Right ventricle myocardium superior (tissue), 1 donor: Measurements from ENCODE around the gene CADM1. TPM values are rescaled to one million over a fixed set of nuclear protein-coding genes. Genes with fewer than 3 reads are reported as not detected.
A peak's percentile ranks its signal among the peaks of the same experiment; 100 is the strongest.

Experiments
- ATAC-seq: fragments of 200-7000 bp; cut with Tn5 transposase; one replicate; pipeline ENCODE4 v1.9.1; 2020; ENCODE audit warnings: mild to moderate bottlenecking; ENCODE audit not compliant: poor library complexity
- DNase-seq: peaks from one replicate; pipeline ENCODE4 v3.0.0-alpha.2; 2020
- intact Hi-C: fragments of 100-400 bp; cut with DNase I; formaldehyde crosslinking; loops from one replicate; pipeline ENCODE4 v1.11.2; 2022
- total RNA-seq: library from RNA; stranded (reverse); fragmentation: NEBNext Ultra II Directional; extraction: Animal tissue kit (Norgen Biotek cat#: 25700); gene quantifications from one replicate; pipeline ENCODE4 v1.2.1, GENCODE V29; 2021
- donor health status: DM: no; HTN: yes; CAD: no; lungs with severe emphysema.

The CADM1 gene
- total RNA-seq, 1 donor from 2014 or later: 32.0 TPM

DNA sequence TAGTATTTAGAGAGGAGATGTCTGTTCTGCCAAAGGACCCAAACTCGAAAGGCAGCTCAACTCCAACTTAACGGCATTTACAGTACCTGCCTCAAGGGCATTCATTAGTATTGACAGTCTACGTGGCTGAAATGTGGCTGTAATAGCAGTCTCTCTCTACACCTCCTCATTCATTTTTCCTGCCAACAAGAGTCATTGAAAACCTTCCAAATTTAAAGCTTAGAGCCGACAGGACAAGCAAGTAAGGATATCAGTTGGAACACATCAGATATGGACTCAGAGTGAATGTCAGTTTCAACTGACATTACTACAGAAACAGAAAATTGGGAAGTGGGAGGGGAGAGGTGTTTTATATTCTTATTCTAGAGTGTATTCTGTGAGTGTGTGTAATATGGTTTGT, 253.1 kb downstream of the CADM1 start:
- intact Hi-C loops: no loop called here
- no peak for ATAC-seq
- DNase-seq: no peak

DNA sequence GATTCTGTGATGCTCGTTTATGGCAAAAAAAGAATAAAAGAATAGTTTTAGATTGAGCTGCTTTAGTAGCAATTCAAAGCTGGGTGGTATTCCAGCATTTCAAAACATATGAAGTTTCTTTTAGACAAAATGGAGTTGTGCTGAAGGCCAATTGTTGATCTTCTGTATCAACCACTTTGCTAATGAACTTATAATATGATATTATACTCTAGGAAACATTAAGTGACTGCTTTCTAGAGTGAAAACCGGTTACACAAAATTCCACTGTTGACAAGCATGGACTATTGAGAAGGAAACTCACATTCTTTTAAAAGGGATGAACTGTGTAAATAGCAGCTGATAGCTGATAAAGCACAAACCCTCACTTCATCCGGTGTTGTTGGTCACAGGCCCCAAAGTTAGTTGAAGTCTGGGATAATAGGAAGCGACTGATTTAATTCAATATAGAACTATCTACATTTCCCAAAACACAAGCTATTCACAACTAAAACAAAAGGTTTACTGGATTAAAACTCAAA, 255.1 kb downstream of the CADM1 start:
- intact Hi-C loops: no loop called here
- ATAC-seq: no peak

DNA sequence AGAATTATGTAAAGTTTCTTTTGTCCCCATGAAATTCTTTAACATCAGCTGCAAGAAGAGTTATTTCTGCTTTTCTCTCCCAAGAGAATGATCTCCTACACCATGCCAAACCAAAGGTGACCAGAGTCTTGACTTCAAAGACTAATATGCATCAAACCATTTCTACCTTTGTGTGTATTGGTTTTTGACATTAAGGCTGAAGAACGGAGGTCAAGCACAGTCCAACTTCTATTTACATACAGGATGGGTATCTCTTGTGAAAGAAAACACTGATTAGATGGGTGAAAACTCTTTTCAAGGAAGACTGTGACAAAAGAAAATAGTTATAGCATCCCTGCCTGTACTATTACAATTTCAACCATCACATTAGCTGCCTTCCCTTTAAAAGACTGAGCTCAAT, 256.3 kb downstream of the CADM1 start:
- DNase-seq (no peak), ATAC-seq (no peak)
- intact Hi-C loops: no loop called here

More for the DNA sequence above, 255.1 kb downstream of the CADM1 start:
- DNase-seq: no peak

DNA sequence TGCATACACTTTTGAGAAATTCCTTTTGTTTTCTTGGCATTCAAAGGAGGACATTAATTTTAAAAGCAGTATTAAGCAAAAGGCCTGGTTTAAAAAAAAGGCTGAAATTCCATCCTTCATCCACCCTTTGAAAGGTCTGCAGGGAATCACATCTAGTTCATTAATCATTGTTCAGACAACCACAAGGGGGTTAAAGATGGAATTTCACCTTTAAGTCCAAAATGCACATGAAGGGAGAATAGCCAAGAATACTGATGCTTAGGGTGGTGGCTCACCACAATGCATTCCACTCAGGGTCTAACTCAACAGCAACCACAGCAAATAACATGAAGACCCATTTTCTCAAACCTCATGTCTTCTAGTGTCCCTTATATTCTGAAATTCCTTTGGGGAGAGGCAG, 256.9 kb downstream of the CADM1 start:
- DNase-seq (no peak), ATAC-seq (no peak)
- intact Hi-C loops: no loop called here

DNA sequence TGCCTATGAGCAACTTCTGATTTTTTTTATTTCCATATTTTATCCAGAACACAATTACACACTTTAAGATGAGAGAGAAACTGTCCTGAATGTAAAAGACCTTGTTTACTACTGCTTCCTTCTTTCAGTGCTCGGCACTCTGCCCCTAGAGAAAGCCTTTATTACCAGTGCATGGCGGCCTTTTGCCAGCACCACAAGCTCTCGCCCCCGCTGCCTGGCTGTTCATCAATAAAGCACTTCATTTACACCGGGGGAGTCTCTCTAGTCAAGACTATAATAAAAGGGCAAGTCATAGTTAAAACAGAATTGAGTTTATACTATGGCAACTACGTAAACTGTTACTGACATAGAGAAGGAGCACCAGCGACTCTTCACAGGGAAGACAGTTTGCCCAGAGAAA, 259.5 kb downstream of the CADM1 start:
- ATAC-seq: no peak
- intact Hi-C loops: no loop called here
- DNase-seq: no peak

DNA sequence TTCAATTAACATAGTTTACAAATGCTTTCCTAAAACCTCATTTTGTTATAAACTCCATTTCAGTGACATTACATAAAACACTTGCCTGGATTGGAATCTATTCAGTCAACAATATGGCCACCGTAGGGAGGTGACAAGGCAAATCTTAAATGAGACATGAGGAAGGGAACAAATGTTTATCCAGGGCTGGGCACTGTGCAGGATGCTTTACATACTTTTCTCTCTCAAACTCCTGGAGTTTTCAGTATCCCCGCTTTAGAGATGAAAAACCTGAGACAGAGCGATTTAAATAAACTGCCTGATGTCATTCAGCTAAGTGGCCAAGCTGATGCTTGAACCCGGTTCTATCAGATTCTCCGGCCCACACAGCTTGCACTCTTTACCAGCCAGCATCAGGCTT, 259.9 kb downstream of the CADM1 start:
- ATAC-seq: no peak
- DNase-seq: no peak
- intact Hi-C loops: no loop called here

DNA sequence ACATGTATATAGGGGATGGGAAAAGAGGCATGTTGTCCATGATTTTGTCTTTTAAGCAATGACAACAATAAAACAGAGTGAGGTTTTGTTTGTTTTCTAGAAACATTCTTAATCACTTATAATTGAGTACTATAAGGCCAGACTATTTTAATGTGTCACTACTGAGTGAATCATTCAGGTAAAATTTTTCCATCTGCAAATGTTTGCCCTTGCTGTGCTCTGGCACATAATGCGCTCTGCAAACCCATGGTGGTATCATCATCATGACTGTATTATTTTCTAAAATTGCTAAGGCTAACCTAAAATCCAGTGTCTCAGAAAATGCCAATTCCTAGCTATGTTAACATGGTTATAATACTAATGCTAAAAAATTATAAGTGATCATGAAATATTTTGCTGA, 261.2 kb downstream of the CADM1 start:
- no peak for DNase-seq
- no peak for ATAC-seq
- intact Hi-C loops: no loop called here

DNA sequence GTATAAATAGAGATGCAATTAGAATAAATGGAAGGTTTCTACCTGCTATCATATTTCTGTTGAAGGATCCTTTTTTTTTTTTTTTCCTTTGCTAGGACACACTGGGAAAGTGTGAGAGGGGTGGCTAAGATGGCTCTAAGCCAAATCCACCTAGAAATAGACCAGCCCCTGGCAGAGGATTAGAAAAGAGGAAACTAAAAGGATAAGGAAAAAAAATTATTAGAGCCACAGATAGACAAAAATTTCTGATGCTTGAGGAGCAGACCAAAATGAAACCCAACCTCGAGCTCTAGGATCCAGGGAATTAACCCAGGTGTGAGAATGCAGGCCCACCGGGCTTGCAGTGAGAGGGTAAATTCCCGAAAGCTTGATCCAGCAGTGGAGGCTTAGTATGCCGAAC, 262.3 kb downstream of the CADM1 start:
- no peak for DNase-seq
- intact Hi-C loops: no loop called here
- no peak for ATAC-seq

DNA sequence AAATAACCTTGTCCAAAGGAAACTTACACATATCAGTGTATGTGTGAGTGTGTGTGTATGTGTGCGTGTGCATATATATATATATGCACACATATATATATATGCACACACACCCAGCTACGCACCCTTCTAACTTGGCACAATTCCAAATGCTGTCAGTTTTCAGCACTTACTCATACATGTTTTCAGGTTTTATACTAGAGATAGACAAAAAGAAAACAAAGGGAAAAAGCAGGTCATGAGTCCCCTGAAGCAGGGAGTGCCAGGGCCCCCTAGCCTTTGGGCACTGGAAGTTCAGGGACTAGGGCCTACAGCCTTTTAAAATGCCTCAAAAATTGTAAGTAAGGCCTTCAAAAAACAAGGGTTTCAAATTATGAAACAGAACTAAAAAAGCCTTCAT, 265.4 kb downstream of the CADM1 start:
- ATAC-seq: no peak

DNA sequence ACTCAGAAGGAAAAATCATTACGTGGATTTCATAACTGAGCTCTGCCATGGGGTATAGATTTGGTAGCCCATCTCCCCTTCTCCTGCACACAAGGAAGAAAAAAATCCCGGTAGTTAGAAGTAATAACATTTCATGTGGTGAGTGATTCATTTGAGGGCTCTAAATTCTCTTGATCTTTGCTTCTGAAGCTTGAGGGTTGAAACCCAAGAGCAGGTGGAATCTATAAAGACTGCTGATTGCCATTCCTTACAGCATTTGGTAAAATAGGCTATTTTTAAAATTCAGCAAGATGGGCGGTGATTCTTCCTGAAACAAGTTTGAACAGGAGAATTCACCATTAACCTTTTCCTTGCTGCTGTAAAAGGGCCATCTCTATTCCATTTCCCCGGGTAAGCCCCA, 266.1 kb downstream of the CADM1 start:
- intact Hi-C loops: no loop called here
- DNase-seq: no peak
- no peak for ATAC-seq

More for the DNA sequence above, 265.4 kb downstream of the CADM1 start:
- intact Hi-C loops: no loop called here
- no peak for DNase-seq

DNA sequence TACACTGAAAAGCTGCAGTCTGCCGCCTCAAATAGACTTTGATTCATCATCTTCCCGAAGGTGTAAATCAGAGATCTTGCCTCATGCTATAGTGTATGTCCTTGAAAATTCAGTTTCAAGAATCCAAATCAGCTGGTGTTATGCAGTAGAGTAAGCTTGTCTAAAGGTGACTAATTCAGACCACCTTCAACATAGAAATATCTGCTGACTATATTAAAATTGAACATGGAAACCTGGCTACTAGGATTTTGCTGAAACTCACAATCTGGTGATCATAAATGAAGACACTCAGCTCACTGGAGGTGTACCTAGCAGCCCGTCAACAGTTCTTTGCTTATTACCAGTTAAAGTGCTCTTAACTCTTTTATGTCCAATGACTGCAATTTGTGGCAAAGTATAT, 266.6 kb downstream of the CADM1 start:
- DNase-seq (no peak), ATAC-seq (no peak)
- intact Hi-C loops: no loop called here

DNA sequence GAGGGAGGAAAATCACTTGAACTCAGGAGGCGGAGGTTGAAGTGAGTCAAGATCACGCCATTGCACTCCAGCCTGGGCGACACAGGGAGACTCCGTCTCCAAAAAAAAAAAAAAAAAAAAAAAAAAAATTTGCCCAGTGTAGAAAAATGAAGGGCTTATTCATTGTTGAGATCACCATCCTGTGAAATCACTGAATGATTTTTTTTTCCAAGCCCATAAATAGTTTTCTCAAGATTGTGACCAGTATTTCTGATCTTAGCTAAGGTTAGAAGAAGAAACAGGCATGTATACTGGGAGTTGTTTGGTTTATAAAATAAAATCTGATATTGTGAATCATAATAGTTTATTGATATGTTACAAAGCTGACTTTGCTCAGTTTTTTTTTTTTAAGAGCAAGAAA, 269.4 kb downstream of the CADM1 start:
- DNase-seq: no peak
- intact Hi-C loops: no loop called here
- ATAC-seq: no peak

DNA sequence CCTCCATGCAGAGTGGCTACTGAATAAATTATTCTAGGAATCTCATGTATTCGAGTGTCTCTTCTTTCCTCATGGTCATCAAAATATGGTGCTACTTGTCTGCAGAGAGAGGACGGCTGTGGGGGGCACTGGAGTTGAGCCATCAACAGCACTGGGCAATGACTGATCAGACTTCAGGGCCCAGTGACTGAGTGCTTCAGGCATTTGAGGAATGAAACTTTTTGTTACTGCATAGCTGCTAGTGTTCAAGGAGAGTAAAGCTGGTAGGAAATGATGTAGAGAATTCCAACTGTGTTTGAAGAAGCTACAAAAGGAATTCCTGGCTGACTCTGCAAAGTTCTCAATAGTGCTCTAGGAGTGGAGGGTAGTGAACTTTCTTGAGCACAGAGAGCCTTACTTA, 277.7 kb downstream of the CADM1 start:
- ATAC-seq (no peak), DNase-seq (no peak)
- intact Hi-C loops: no loop called here

DNA sequence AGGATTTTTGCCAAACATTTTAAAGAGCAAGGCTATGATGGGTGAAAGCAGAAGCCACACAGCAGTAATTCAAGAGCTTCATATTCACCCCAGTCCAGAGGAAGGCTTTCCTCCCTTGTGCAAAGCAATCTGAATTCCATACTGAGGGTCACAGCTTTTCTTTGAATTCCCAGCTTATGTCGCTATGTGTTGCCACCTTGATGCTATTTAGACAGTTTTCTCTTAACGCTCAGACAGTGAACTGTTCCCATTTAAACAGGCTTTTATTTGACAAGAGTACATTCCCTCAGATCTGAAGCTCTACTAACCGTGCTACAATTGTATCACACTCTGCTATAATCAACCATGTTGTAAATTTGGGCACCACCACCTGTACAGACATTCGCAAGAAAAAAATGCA, 279.7 kb downstream of the CADM1 start:
- no peak for ATAC-seq
- intact Hi-C loops: no loop called here
- DNase-seq: no peak

DNA sequence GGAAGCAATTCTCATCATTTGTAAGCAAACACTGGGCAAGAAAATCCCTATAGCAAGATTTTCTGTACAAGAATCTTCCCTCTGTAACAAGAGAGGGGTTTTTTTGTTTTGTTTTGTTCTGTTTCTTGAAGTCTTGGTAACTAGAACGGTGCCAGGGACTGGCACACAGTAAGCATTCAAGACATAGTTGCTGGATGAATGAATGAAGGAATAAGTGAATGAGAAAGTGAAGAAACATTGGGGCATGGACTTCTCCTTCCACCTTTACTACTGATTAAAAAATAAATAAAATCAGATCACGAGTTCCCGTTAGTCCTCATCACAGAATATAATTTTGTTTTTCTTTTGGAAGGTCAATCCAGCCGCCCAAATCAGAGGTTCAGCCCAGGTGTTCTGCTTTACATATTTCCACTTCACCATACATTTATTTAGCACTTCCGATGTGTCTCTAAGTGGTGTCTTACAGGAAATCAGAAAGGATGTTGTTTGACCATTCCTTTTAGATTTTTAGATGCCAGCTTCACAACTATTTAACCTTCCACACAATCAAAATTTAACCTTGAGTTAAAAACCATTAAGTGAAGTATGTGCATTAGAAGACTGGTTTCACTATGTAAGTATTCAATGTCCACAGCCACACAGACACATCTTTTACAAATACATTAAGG, 281.2 kb downstream of the CADM1 start:
- no peak for ATAC-seq
- intact Hi-C loops: no loop called here
- DNase-seq: no peak

DNA sequence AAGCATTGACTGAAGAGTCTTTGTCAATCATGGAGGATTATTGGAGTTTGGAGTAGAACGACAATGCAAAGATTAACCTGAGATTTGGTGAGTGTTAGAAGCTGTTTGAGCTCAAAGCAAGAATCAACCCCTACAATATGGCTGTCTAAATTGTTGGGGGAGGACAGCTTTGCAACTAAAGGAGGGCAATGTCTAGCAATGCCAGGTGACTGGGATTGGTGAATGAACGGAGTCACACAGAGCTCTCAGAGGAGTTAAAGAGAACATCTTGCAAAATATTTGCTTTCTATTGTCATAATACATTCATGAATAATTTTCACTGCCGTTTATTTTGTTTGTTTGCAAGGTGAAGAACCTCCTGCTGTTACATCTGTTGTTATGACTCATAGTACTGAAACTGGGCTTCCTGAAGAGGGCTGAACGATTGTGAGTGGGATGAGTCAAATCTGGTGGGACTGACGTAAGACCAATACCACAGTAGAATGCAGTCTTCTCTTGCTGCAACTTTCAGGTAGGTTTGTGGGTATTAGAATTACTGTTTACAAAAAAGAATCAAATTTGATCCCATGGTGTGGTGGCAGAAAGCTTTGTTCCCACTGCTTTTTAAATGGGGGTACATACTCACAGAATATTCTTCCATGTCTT, 281.9 kb downstream of the CADM1 start:
- ATAC-seq (no peak), DNase-seq (no peak)
- intact Hi-C loops: no loop called here

DNA sequence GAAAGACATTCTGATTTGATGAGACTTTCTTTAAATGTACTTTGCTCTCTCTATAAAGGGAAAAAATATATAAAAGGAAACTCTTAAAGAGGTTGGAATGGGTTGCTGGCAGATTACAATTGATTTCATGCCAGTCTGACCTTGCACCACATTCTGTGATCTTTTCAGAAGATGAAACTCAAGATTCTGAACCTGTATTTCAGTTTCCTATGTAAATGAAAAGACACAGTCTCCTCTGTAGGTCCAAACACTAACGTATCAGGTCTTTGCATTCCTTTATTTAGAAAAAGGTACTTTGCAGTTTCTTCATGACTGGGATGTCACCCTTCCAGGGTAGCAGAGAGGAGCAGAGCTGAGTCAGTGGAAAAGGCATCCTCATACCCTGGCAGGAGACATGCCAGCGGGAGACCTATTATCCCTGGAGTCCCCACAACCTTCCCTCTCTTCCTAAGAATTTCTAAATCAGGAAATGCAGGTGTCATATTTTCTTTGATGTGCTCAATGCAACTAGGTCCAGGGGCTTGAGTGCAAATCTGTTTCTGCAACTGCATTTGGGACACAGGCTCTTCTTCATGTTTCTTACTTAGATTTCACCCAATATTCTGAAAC, 282.6 kb downstream of the CADM1 start:
- intact Hi-C loops: no loop called here
- ATAC-seq (no peak), DNase-seq (no peak)

DNA sequence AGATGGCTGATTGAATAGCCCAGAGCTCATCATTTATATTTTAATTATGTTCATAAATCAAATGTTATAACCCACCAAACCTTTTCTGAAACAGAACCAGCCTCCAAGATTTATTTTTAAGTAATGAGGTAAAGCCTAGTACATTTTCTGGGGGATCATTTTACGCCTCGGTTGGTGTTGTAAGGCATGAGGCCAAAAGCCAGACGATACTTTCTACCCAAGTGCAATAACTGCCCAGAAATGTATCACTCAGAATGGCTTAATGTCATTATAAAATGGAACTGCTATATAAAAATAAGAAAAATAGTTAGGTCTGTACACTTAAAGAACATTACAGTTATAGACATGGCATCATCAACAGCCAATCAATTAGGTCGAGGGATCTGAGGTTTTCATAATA, 283.3 kb downstream of the CADM1 start:
- no peak for DNase-seq
- ATAC-seq: no peak
- intact Hi-C loops: no loop called here

DNA sequence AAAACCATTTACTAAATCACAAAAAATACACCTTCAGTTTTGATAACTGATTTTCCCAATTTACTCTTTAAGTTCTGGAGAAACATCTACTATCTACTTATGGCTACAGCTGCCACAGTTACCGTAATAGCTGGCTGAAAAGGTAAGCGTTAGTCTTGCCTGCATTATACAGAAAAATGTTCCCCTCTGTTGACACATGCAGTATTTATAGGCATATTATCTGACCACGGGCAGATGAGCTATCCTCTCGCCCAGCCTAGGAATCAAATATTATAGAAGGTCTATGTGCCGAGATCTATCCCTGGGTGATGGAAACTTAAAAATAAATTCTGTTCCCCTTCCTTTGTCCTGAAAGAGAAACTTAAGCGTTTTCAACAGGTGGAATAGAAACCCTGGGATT, 283.8 kb downstream of the CADM1 start:
- DNase-seq (no peak), ATAC-seq (peak; percentile 26)
- intact Hi-C loops: no loop called here

DNA sequence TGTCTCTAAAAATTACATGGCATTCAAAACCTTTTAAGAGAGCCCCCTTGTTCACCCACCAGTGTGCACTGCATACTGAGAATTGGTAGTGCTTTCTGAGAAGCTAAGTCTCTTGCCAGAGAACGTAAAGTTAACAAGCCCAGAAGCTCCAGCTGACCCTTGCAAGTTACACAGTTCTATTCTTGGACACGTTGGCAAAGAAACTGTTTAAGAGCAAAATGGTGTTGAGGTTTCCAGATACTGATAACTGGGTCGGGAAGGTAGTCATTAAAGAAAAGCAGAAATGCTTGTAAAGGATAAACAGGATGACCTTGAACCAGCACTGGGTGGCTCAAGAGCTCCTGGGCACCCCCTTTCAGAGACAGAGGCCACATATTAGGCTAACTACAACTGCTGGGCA, 284.8 kb downstream of the CADM1 start:
- intact Hi-C loops: no loop called here
- ATAC-seq (peak; percentile 57), DNase-seq (no peak)
